HG03196 (cell line): ENCODE measurements around the gene HSD17B1.

Source experiments
- ATAC-seq: cut with Tn5 transposase; IDR thresholded peaks from one replicate; pipeline ENCODE4 v1.9.1; 2021; ENCODE audit not compliant: unreplicated experiment

HSD17B1 gene

GRCh38 chr17:42598905-42599304 lies 46.2 kb downstream of the HSD17B1 start:
- ATAC-seq: no peak

- no peak for ATAC-seq
Measured at GRCh38 chr17:42603318-42603717, 50.6 kb downstream of the HSD17B1 start.
